ENCODE measurements around the gene DUSP22. TPM values are rescaled to one million over a fixed set of nuclear protein-coding genes. Genes with fewer than 3 reads are reported as not detected.

The DUSP22 gene
- total RNA-seq, 2 donors from 2014 or later, result 13.8 to 34.8 TPM

DNA sequence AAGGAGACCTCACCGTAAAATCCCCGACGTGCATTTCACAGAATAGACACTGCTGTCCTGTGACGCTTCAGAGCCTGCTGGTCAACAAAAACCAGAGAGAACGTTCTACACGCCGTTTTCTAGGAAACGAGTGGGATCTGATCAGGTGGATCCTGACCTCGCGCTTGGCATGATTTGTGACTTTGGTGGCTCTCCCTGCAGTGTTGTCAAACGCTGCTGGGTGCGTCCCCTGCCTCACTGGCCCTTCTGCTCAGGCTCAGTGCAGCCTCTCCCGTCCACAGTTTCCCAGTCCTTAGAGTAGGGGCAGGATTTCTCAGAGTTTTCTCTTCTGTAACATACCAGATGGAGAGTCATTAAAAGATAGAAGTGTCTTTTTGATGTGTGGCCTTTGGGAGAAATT lies 71.6 kb downstream of the DUSP22 start:
- Histone ChIP-seq H3K36me3 (replicated peaks in 1 of 2; ENCODE audit: insufficient read depth in 1 of 2, low read depth in 2 of 2) (no peaks in the 10 kb centered on the region), H3K27ac (no peak overlapping the region), H3K4me3 (no peak overlapping the region), H3K27me3 (no peaks in the 10 kb centered on the region), H3K4me1 (no peaks in the 10 kb centered on the region), H3K9me3 (peaks cover 0 to 7% (median 0%) of the 10 kb centered on the region in 3 donors)
- 79 to 81% methylated on average over 13 of the region's 13 CpGs for WGBS, 2 donors
- intact Hi-C loops (cut with DNase I), result no loop called here
- no peak for DNase-seq
- TF ChIP-seq POLR2A (IDR thresholded peaks at IDR 0.05), result no peak
- TF ChIP-seq, protein P1, sequence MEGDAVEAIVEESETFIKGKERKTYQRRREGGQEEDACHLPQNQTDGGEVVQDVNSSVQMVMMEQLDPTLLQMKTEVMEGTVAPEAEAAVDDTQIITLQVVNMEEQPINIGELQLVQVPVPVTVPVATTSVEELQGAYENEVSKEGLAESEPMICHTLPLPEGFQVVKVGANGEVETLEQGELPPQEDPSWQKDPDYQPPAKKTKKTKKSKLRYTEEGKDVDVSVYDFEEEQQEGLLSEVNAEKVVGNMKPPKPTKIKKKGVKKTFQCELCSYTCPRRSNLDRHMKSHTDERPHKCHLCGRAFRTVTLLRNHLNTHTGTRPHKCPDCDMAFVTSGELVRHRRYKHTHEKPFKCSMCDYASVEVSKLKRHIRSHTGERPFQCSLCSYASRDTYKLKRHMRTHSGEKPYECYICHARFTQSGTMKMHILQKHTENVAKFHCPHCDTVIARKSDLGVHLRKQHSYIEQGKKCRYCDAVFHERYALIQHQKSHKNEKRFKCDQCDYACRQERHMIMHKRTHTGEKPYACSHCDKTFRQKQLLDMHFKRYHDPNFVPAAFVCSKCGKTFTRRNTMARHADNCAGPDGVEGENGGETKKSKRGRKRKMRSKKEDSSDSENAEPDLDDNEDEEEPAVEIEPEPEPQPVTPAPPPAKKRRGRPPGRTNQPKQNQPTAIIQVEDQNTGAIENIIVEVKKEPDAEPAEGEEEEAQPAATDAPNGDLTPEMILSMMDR (IDR thresholded peaks at IDR 0.05), result no peak
- no peak for ATAC-seq

DNA sequence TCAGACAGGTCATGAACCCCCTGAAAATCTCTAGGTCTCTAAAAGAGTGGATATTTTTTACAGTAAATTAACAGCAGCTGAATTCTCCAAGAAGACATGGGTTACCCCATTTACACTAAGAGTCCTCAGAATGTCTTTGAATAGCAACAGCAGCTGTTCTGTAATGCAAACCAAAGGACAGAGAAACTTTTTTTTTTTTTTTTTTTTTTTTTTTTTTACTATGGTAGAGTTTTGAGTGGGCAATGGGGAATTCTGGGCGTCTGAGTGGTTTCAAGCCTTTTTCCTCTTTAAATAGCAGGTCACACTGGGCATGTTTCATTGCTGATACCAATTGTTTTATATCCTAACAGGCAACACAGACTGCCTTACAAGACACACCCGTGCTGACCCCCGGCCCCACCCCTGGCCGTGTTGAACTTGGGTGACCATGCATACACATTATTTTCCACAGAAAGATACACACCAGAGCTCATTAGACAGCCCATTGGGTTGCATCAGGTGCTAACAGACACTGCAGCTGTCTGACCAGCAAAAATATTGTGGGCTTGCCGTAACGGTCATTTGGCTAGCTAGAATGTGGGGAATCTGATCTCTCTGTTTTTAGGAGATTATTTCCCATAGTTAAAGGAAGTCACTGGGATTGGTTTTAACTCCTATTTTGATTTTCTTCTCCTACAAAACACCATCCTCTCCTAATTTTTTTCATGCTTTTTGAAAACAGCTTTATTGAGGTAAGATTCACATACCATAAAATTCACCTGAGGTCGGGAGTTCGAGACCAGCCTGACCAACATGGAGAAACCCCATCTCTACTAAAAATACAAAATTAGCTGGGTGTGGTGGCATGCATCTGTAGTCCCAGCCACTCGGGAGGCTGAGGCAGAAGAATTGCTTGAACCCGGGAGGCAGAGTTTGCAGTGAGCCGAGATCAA lies 72.6 kb downstream of the DUSP22 start:
- Histone ChIP-seq H3K4me3 (no peak overlapping the region), H3K27ac (no peak overlapping the region), H3K27me3 (no peaks in the 10 kb centered on the region), H3K9me3 (peaks cover 0 to 7% (median 0%) of the 10 kb centered on the region in 3 donors), H3K36me3 (replicated peaks in 1 of 2; ENCODE audit: insufficient read depth in 1 of 2, low read depth in 2 of 2) (no peaks in the 10 kb centered on the region), H3K4me1 (no peaks in the 10 kb centered on the region)
- TF ChIP-seq POLR2A (IDR thresholded peaks at IDR 0.05), result no peak
- TF ChIP-seq, protein P1 (IDR thresholded peaks at IDR 0.05), result no peak
- 58 to 63% methylated on average over 11 of the region's 11 CpGs for WGBS, 2 donors
- ATAC-seq (no peak), DNase-seq (no peak)
- intact Hi-C loops (cut with DNase I), result no loop called here

DNA sequence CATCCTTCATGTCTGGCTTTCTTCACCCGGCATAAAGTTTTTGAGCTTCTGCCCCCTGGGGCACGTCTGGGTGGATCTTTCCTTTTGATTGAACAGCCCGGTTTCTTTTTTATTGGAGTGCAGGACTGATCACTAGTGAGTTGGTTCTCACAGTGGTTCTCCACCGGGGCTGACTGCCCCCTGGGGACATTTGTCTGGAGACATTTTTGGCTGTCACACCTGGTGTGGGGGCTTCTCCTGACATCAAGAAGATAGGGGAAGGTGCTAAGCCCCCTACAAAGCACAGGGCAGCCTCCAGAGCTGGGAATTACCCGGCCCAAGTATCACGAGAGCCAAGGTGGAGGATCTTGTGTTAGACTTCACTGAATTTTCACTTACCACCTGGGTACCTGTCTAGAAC lies 73.5 kb downstream of the DUSP22 start:
- no peaks in the 10 kb centered on the region for H3K36me3 ChIP-seq (replicated peaks in 1 of 2; ENCODE audit: insufficient read depth in 1 of 2, low read depth in 2 of 2)
- intact Hi-C loops (cut with DNase I), result no loop called here
- no peak for DNase-seq
- WGBS, 2 donors, result 47 to 59% methylated on average over 6 of the region's 6 CpGs
- no peak overlapping the region for H3K27ac ChIP-seq
- TF ChIP-seq, protein P1 (IDR thresholded peaks at IDR 0.05), result no peak
- TF ChIP-seq POLR2A (IDR thresholded peaks at IDR 0.05), result no peak
- H3K4me3 ChIP-seq, result no peak overlapping the region
- peaks cover 0 to 7% (median 0%) of the 10 kb centered on the region in 3 donors for H3K9me3 ChIP-seq
- no peaks in the 10 kb centered on the region for H3K4me1 ChIP-seq
- no peak for ATAC-seq
- H3K27me3 ChIP-seq, result peaks cover 0 to 6% of the 10 kb centered on the region in 2 donors

DNA sequence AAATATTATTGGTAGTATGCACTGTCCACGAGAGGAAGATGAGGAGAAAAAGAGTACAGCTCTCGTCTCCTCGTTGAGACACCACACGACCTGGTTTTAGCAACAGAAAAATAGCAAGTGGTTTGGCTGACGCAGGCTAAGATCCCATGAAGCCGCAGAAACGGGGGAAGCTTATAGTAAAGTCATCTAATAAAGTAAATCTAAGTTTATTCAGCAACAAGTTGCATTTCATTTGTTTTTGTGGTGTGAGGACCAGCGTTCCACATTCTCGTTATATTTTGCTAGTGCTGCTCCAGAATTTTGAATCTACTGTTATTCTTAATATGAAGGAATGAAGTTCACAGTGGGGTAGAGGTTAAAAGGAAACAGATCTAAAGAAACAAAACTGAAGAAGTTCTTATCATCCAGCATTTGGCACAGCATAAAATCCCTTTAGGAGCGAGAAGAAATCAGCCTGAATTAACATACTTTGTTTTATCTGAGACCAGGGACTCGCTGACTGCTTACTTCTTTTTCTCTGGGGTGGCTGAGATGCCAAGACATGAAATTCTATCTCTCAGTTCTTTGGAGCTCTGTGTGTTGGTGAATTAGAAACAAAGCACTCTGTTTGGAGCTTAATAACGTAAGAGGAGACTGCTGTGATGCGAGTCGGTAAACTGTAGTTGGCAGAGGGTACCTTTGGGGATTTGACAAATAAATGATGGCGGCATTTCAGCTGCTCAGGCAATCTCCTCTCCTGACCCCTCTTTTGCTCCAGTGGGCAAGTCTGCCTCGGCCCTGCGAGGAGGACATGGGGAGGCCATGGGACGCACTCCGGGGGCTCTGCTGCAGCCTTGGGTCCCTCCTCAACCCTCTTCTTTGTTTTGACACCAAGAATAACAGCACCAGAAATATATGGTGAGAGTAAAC lies 74.4 kb downstream of the DUSP22 start:
- Histone ChIP-seq H3K9me3 (peaks cover 0 to 7% (median 0%) of the 10 kb centered on the region in 3 donors), H3K27ac (no peak overlapping the region), H3K27me3 (peaks cover 0 to 6% of the 10 kb centered on the region in 2 donors), H3K36me3 (replicated peaks in 1 of 2; ENCODE audit: insufficient read depth in 1 of 2, low read depth in 2 of 2) (no peaks in the 10 kb centered on the region), H3K4me1 (no peaks in the 10 kb centered on the region), H3K4me3 (no peak overlapping the region)
- WGBS, 2 donors, result 62 to 64% methylated on average over 19 of the region's 19 CpGs
- DNase-seq, result no peak
- intact Hi-C loops (cut with DNase I), result no loop called here
- ATAC-seq, result no peak
- TF ChIP-seq, protein P1 (IDR thresholded peaks at IDR 0.05), result no peak
- no peak for TF ChIP-seq POLR2A (IDR thresholded peaks at IDR 0.05)
